PFSK-1 (cell line): ENCODE data around the gene ATP2B2.

ENCODE experiments used
- POLR2AphosphoS5 ChIP-seq: IDR thresholded peaks from 2 replicates; pipeline ENCODE4 v1.6.1; 2012; ENCODE audit warnings: low read depth, mild to moderate bottlenecking, control low read depth, low read length, moderate library complexity
- SIN3A ChIP-seq: IDR thresholded peaks from 2 replicates; pipeline ENCODE4 v1.6.1; 2012; ENCODE audit warnings: mild to moderate bottlenecking, low read length, moderate library complexity, borderline replicate concordance; ENCODE audit not compliant: insufficient read depth

- no peak for TF ChIP-seq SIN3A
- TF ChIP-seq POLR2AphosphoS5: no peak
Measured at GRCh38 chr3:10311710-10312109, 193.7 kb downstream of the ATP2B2 start.
